Activated T-helper 17 cell treated with anti-CD3 and anti-CD28 coated beads, Interleukin-2, amount 50 U/mL, for 72 hours (primary cell): ENCODE results near the gene PLEKHB2. TPM values are rescaled to one million over a fixed set of nuclear protein-coding genes. Genes with fewer than 3 reads are reported as not detected.
A peak's percentile ranks its signal among the peaks of the same experiment; 100 is the strongest.
"Not testable (repeated sequence)": the region's sequence is repeated elsewhere in the genome, so short reads cannot be mapped to it uniquely, and the experiment has no call there.

ENCODE experiments used
- ATAC-seq: fragments of 150-1000 bp; cut with Tn5 transposase; replicated peaks from 2 replicates; pipeline ENCODE4 v1.10.0; 2021; ENCODE audit warnings: mild to moderate bottlenecking, moderate library complexity
- H3K27ac Mint-ChIP-seq: one replicate; pipeline ENCODE4 v1.8.0; 2022; ENCODE audit warnings: mixed read lengths
- H3K27me3 Mint-ChIP-seq: one replicate; pipeline ENCODE4 v1.8.0; 2022; ENCODE audit warnings: mixed read lengths
- H3K36me3 Mint-ChIP-seq: one replicate; pipeline ENCODE4 v1.8.0; 2022; ENCODE audit warnings: low read depth, mild to moderate bottlenecking, mixed read lengths
- H3K4me1 Mint-ChIP-seq: one replicate; pipeline ENCODE4 v1.8.0; 2022; ENCODE audit warnings: mixed read lengths
- H3K4me3 Mint-ChIP-seq: one replicate; pipeline ENCODE4 v1.8.0; 2022; ENCODE audit warnings: mild to moderate bottlenecking, mixed read lengths
- H3K9me3 Mint-ChIP-seq: one replicate; pipeline ENCODE4 v1.8.0; 2022; ENCODE audit warnings: mixed read lengths
- total RNA-seq, 2 donors: library from RNA; stranded (reverse); gene quantifications; one replicate each; pipeline ENCODE4 v1.2.3, GENCODE V29; 2022

Gene PLEKHB2
- total RNA-seq, 2 donors from 2014 or later, result 59.8 to 64.5 TPM

DNA sequence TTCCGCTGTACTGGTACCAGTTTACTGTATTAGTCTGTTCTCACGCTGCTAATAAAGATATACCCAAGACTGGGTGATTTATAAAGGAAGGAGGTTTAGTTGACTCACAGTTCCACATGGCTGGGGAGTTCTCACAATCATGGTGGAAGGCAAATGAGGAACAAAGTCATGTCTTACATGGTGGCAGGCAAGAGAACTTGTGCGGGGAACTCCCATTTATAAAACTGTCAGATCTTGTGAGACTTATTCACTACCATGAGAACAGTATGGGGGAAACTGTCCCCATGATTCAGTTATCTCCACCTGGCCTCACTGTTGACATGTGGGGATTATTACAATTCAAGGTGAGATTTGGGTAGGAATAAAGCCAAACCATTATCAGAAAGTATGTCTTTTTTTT lies 9.8 kb downstream of the PLEKHB2 start:
- H3K27me3 Mint-ChIP-seq, H3K9me3 Mint-ChIP-seq: not testable (repeated sequence)
- Mint-ChIP-seq H3K27ac (peak overlapping the region; percentile 42), H3K36me3 (peaks cover 89% of the 10 kb centered on the region), H3K4me1 (peaks cover 59% of the 10 kb centered on the region), H3K4me3 (peak overlapping the region; percentile 35)
- ATAC-seq, result peak; percentile 83

DNA sequence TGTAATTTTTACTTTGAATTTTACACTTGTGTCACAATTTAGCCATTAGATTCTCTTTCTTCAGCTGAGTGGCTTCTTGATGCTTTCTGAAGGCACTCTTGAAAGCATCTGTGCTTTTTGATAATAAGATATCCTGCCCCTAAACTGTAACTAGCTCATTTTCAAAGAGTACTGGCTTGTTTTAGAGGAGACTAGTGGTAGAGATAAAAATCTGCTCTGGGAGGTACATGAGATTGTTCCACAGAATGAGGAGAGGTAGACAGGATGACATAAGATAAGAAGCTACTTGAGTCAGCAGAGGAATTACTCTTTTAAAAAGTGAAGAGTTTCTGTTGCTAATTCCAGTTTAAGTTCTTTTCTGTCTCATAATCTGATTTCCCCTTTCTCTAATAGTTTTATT lies 10.6 kb downstream of the PLEKHB2 start:
- H3K4me1 Mint-ChIP-seq, result peaks cover 52% of the 10 kb centered on the region
- H3K4me3 Mint-ChIP-seq, result peak overlapping the region; percentile 26
- H3K27ac Mint-ChIP-seq, result peak overlapping the region; percentile 42
- peak; percentile 64 for ATAC-seq
- no peaks in the 10 kb centered on the region for H3K27me3 Mint-ChIP-seq
- H3K36me3 Mint-ChIP-seq, result peaks cover 87% of the 10 kb centered on the region
- no peaks in the 10 kb centered on the region for H3K9me3 Mint-ChIP-seq

DNA sequence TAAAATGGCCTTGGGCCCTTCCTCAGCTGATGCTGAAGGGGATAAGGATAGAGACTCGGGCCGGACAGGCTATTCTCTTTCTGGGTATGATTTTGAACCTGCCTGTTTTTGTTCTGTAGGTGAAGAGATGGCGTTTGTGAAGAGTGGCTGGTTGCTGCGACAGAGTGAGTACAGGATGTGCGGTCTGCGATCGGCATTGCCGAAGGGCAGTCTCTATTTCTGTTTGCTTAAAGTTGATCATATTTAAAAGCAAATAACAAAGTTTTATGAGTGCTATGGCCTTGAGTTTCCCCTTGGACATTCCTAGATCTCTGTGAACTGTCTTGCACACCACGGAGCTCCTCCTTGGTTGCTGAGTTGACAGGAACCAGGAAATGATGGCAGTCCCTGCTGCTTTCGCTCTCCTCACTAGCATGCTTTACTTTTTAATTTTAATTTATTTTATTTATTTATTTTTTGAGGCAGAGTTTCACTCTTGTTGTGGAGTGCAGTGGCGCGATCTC lies 15.7 kb downstream of the PLEKHB2 start:
- Mint-ChIP-seq H3K36me3 (peaks cover 92% of the 10 kb centered on the region), H3K4me1 (peaks cover 26% of the 10 kb centered on the region), H3K27ac (no peak overlapping the region)

GRCh38 chr2:131121464-131121863 lies 16.3 kb downstream of the PLEKHB2 start:
- H3K27me3 Mint-ChIP-seq, result no peaks in the 10 kb centered on the region

More for the DNA sequence above, 15.7 kb downstream of the PLEKHB2 start:
- Mint-ChIP-seq H3K4me3 (no peak overlapping the region), H3K27me3 (no peaks in the 10 kb centered on the region), H3K9me3 (no peaks in the 10 kb centered on the region)
- ATAC-seq, result no peak

DNA sequence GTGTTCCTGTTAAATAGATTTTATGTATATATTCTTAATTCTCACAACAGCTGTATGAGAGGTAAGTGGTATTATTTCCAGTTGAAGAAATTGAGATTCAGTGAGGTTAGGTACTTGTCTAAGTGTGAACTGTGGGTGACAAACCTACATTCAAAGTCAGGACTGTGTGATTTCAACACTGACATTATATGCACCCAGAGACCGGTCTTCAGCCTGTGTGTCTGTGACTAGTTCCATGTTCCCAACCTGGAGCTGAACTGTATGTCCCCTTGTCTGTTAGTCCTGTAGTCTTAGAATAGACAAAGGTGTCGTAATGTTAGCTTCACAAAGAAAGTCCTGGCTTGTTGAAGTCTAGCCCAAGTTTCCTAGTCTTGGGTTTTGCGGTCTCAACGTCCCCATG lies 17.4 kb downstream of the PLEKHB2 start:
- peaks cover 93% of the 10 kb centered on the region for H3K36me3 Mint-ChIP-seq
- no peak overlapping the region for H3K4me3 Mint-ChIP-seq
- no peaks in the 10 kb centered on the region for H3K27me3 Mint-ChIP-seq
- H3K4me1 Mint-ChIP-seq, result peaks cover 20% of the 10 kb centered on the region
- no peaks in the 10 kb centered on the region for H3K9me3 Mint-ChIP-seq
- no peak overlapping the region for H3K27ac Mint-ChIP-seq
- ATAC-seq, result no peak

More at GRCh38 chr2:131121464-131121863, 16.3 kb downstream of the PLEKHB2 start:
- H3K36me3 Mint-ChIP-seq, result peaks cover 92% of the 10 kb centered on the region
- H3K4me1 Mint-ChIP-seq, result peaks cover 21% of the 10 kb centered on the region
- no peak for ATAC-seq
- H3K4me3 Mint-ChIP-seq, result no peak overlapping the region
- H3K9me3 Mint-ChIP-seq, result no peaks in the 10 kb centered on the region
- no peak overlapping the region for H3K27ac Mint-ChIP-seq

DNA sequence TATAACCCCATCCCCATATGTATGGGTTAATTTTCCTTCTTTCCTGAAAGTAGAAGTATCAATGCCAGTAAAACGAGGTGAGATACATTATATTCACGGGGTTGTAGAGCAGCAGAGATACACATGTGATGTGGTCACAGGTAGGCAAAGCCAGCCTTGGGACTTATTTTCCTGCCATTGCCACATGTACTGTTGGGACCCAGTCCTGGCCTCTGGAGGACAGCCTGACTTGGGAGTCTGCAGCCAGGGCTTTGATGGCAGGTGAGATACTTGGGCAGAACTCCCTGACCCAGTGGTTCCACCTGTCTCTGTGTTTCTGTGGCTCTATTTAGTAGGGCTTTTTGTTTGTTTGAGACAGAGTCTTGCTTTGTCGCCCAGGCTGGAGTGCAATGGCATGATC lies 18.1 kb downstream of the PLEKHB2 start:
- Mint-ChIP-seq H3K27ac (no peak overlapping the region), H3K36me3 (peaks cover 93% of the 10 kb centered on the region), H3K4me3 (no peak overlapping the region), H3K9me3 (no peaks in the 10 kb centered on the region), H3K27me3 (no peaks in the 10 kb centered on the region), H3K4me1 (peaks cover 13% of the 10 kb centered on the region)
- ATAC-seq, result no peak

- H3K27me3 Mint-ChIP-seq, result no peaks in the 10 kb centered on the region
- H3K27ac Mint-ChIP-seq, result no peak overlapping the region
- ATAC-seq, result no peak
- H3K9me3 Mint-ChIP-seq, result no peaks in the 10 kb centered on the region
- H3K4me3 Mint-ChIP-seq, result no peak overlapping the region
- peaks cover 100% of the 10 kb centered on the region for H3K36me3 Mint-ChIP-seq
- peaks cover 10% of the 10 kb centered on the region for H3K4me1 Mint-ChIP-seq
Measured at GRCh38 chr2:131125195-131125757, 20.1 kb downstream of the PLEKHB2 start.

- peaks cover 100% of the 10 kb centered on the region for H3K36me3 Mint-ChIP-seq
- H3K4me1 Mint-ChIP-seq, result peaks cover 10% of the 10 kb centered on the region
- H3K9me3 Mint-ChIP-seq, result no peaks in the 10 kb centered on the region
- no peak overlapping the region for H3K27ac Mint-ChIP-seq
- H3K27me3 Mint-ChIP-seq, result no peaks in the 10 kb centered on the region
- no peak overlapping the region for H3K4me3 Mint-ChIP-seq
- no peak for ATAC-seq
Measured at GRCh38 chr2:131126436-131126835, 21.3 kb downstream of the PLEKHB2 start.

GRCh38 chr2:131127076-131127475 lies 21.9 kb downstream of the PLEKHB2 start:
- peaks cover 10% of the 10 kb centered on the region for H3K4me1 Mint-ChIP-seq
- H3K27me3 Mint-ChIP-seq, result no peaks in the 10 kb centered on the region
- no peak overlapping the region for H3K27ac Mint-ChIP-seq
- H3K9me3 Mint-ChIP-seq, result no peaks in the 10 kb centered on the region
- H3K36me3 Mint-ChIP-seq, result peaks cover 100% of the 10 kb centered on the region
- no peak overlapping the region for H3K4me3 Mint-ChIP-seq
- ATAC-seq, result no peak

- no peak for ATAC-seq
Measured at GRCh38 chr2:131127981-131128380, 22.8 kb downstream of the PLEKHB2 start.

GRCh38 chr2:131130298-131130596 lies 25.1 kb downstream of the PLEKHB2 start:
- no peak overlapping the region for H3K27ac Mint-ChIP-seq
- H3K9me3 Mint-ChIP-seq, result no peaks in the 10 kb centered on the region
- no peaks in the 10 kb centered on the region for H3K27me3 Mint-ChIP-seq
- no peak overlapping the region for H3K4me3 Mint-ChIP-seq
- H3K4me1 Mint-ChIP-seq, result no peaks in the 10 kb centered on the region
- ATAC-seq, result no peak
- H3K36me3 Mint-ChIP-seq, result peaks cover 99% of the 10 kb centered on the region

More at GRCh38 chr2:131127981-131128380, 22.8 kb downstream of the PLEKHB2 start:
- H3K4me1 Mint-ChIP-seq, result peaks cover 8% of the 10 kb centered on the region
- H3K27me3 Mint-ChIP-seq, result no peaks in the 10 kb centered on the region
- H3K4me3 Mint-ChIP-seq, result no peak overlapping the region
- no peak overlapping the region for H3K27ac Mint-ChIP-seq
- H3K36me3 Mint-ChIP-seq, result peaks cover 100% of the 10 kb centered on the region
- no peaks in the 10 kb centered on the region for H3K9me3 Mint-ChIP-seq

DNA sequence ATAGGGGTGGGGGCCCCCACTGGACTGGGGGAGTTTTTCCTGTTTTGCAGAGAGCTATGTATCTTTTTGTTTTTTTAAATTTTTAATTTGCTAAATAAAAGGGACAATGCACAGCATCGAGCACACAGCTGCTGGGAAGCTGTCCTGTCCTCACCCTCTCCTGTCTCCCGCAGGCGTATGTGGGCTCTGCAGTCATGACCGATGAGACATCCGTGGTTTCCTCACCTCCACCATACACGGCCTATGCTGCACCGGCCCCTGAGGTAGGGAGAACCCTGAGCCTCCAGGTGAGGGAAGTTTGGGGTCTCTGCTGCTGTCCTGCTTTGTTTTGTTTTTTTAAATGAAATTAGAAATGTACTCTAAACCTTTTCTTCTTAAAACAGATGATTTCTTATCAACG lies 27.6 kb downstream of the PLEKHB2 start:
- H3K27me3 Mint-ChIP-seq, result no peaks in the 10 kb centered on the region
- no peaks in the 10 kb centered on the region for H3K9me3 Mint-ChIP-seq
- H3K36me3 Mint-ChIP-seq, result peaks cover 94% of the 10 kb centered on the region
- peak; percentile 49 for ATAC-seq
- H3K27ac Mint-ChIP-seq, result no peak overlapping the region
- H3K4me1 Mint-ChIP-seq, result peaks cover 7% of the 10 kb centered on the region
- no peak overlapping the region for H3K4me3 Mint-ChIP-seq

DNA sequence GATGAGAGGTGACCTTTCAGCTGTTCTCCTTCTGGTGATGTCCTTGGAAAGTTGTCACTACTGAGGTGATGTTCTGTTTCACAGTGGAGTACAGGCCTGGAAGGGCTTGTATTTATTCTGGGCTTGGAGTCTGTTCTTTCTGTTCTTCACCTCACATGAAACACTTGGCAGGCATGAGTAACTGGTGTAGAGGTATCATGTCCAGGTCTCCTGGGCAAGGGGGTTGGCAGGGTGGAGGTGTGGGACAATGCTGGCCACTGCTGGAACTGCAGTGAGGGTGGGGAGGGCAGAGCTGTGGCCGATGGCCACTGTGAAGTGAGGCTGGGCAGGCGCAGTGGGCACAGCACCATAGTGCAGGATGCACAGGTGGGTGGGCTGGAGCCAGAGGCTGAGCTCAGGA lies 35.4 kb downstream of the PLEKHB2 start:
- no peak for ATAC-seq
- H3K4me3 Mint-ChIP-seq, result no peak overlapping the region
- H3K9me3 Mint-ChIP-seq, result no peaks in the 10 kb centered on the region
- no peak overlapping the region for H3K27ac Mint-ChIP-seq
- peaks cover 31% of the 10 kb centered on the region for H3K4me1 Mint-ChIP-seq
- peaks cover 92% of the 10 kb centered on the region for H3K36me3 Mint-ChIP-seq
- H3K27me3 Mint-ChIP-seq, result no peaks in the 10 kb centered on the region

DNA sequence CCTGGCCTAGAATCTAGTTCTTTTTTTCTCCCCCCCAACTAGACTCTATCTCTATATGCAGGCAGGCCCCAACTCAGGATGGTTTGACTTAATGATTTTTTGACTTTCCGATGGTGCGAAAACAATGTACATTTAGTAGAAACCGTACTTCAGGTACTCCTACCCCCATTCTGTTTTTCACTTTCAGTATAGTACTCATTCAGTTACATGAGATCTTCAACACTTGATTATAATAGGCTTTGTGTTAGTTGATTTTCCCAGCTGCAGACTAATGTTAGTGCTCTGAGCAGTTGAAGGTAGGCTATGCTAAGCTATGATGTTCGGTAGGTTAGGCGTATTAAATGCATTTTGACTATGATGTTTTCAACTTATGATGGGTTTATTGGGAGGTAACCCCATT lies 37.7 kb downstream of the PLEKHB2 start:
- H3K4me3 Mint-ChIP-seq, result no peak overlapping the region
- H3K27me3 Mint-ChIP-seq, result no peaks in the 10 kb centered on the region
- peaks cover 23% of the 10 kb centered on the region for H3K4me1 Mint-ChIP-seq
- ATAC-seq, result peak; percentile 79
- peak overlapping the region; percentile 44 for H3K27ac Mint-ChIP-seq
- peaks cover 98% of the 10 kb centered on the region for H3K36me3 Mint-ChIP-seq
- no peaks in the 10 kb centered on the region for H3K9me3 Mint-ChIP-seq

GRCh38 chr2:131143803-131144202 lies 38.7 kb downstream of the PLEKHB2 start:
- Mint-ChIP-seq H3K4me1 (peaks cover 17% of the 10 kb centered on the region), H3K4me3 (no peak overlapping the region), H3K36me3 (peaks cover 98% of the 10 kb centered on the region), H3K27me3 (no peaks in the 10 kb centered on the region), H3K27ac (no peak overlapping the region), H3K9me3 (no peaks in the 10 kb centered on the region)
- ATAC-seq, result peak; percentile 59

DNA sequence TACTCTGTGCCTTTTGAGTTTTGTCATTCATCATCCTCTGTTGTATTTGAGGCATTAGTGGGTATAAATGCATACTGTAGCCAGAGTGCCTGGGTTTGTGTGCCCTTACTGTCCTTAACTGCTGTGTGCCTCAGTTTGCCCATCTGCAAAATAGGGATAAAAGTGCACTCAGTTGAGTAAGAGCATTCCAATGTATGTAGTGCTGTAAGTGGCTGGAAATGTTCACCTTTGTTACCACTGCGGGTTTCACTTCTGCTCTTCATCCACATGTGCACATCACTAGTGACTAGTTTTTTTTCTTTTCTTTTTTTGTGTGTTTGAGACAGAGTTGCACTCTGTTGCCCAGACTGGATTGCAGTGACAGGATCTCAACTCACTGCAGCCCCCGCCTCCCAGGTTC lies 39.9 kb downstream of the PLEKHB2 start:
- H3K4me1 Mint-ChIP-seq, result peaks cover 12% of the 10 kb centered on the region
- H3K36me3 Mint-ChIP-seq, result peaks cover 98% of the 10 kb centered on the region
- ATAC-seq, result no peak
- H3K27ac Mint-ChIP-seq, result no peak overlapping the region
- H3K9me3 Mint-ChIP-seq, result no peaks in the 10 kb centered on the region
- no peak overlapping the region for H3K4me3 Mint-ChIP-seq
- no peaks in the 10 kb centered on the region for H3K27me3 Mint-ChIP-seq
